ENCODE measurements around the gene NEDD8. TPM values are rescaled to one million over a fixed set of nuclear protein-coding genes. Genes with fewer than 3 reads are reported as not detected.

The NEDD8 gene
- total and polyA plus RNA-seq, 2 experiments from 2014 or later = 130 to 418 TPM

DNA sequence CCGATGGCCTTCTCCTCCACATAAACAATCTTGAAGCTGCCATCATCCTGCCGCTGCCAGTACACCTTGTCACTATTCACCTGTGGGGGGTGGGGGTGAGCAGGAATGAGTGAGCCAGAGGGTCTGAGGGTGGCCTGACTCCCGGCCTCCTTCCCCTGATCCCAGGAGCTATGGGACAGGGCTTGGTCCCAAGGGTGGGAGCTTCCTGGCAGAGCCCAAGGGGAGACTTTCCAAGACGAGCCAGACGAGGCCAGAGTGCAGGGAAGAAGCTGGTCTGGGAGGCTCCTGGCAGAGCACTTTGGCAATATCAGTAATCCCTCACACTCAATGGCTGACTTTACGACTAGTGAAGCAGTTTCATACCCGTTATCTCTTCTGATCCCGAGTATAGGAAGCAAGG, 23.3 kb upstream of the NEDD8 start:
- Histone ChIP-seq H3K36me3 (ENCODE audit: insufficient read depth) (no peaks in the 10 kb centered on the region), H3K4me1 (ENCODE audit: insufficient read depth) (no peaks in the 10 kb centered on the region), H3K4me3 (no peak overlapping the region), H2AFZ (no peak overlapping the region), H3K9me2 (ENCODE audit: insufficient read depth) (no peaks in the 10 kb centered on the region), H4K20me1 (replicated peaks; ENCODE audit: insufficient read depth) (no peaks in the 10 kb centered on the region), H3K27me3 (ENCODE audit: insufficient read depth) (no peaks in the 10 kb centered on the region), H3K27ac (ENCODE audit: low read depth) (no peak overlapping the region), H3K4me2 (no peak overlapping the region), H3K79me2 (replicated peaks; ENCODE audit: insufficient read depth) (no peaks in the 10 kb centered on the region), H3F3A (replicated peaks; ENCODE audit: low read depth) (no peaks in the 10 kb centered on the region)
- no peak for DNase-seq (ENCODE audit: low spot score)
- H3K4me1 Mint-ChIP-seq = peaks cover 4% of the 10 kb centered on the region; the same call in 2 of the 3 replicates
- no peak overlapping the region; the same call in 1 of the 2 replicates for H3K27ac Mint-ChIP-seq
- peaks cover 15% of the 10 kb centered on the region for H3K27me3 Mint-ChIP-seq (ENCODE audit: insufficient read depth, low read depth, poor library complexity)
- H3K4me3 Mint-ChIP-seq = no peak overlapping the region
- TF ChIP-seq EZH2 (IDR thresholded peaks at IDR 0.05; ENCODE audit: low read depth, unreplicated experiment) (no peak), CREB1 (CRISPR knock-in tag; IDR thresholded peaks at IDR 0.05; ENCODE audit: low read depth) (no peak), NANOG (IDR thresholded peaks at IDR 0.05; ENCODE audit: borderline replicate concordance) (no peak), POLR2AphosphoS5 (IDR thresholded peaks at IDR 0.05; ENCODE audit: low read depth) (no peak), EZH2phosphoT487 (IDR thresholded peaks at IDR 0.05; ENCODE audit: unreplicated experiment) (no peak), ZNF331 (CRISPR knock-in tag; IDR thresholded peaks at IDR 0.05; ENCODE audit: low read depth) (no peak), JUNB (IDR thresholded peaks at IDR 0.05; ENCODE audit: unreplicated experiment) (no peak), ZNF114 (CRISPR knock-in tag; IDR thresholded peaks at IDR 0.05) (no peak), STAT1 (IDR thresholded peaks at IDR 0.05; ENCODE audit: unreplicated experiment) (no peak)
- TF ChIP-seq, protein P1, sequence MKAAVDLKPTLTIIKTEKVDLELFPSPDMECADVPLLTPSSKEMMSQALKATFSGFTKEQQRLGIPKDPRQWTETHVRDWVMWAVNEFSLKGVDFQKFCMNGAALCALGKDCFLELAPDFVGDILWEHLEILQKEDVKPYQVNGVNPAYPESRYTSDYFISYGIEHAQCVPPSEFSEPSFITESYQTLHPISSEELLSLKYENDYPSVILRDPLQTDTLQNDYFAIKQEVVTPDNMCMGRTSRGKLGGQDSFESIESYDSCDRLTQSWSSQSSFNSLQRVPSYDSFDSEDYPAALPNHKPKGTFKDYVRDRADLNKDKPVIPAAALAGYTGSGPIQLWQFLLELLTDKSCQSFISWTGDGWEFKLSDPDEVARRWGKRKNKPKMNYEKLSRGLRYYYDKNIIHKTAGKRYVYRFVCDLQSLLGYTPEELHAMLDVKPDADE (IDR thresholded peaks at IDR 0.05) = no peak
- TF ChIP-seq, protein P2, sequence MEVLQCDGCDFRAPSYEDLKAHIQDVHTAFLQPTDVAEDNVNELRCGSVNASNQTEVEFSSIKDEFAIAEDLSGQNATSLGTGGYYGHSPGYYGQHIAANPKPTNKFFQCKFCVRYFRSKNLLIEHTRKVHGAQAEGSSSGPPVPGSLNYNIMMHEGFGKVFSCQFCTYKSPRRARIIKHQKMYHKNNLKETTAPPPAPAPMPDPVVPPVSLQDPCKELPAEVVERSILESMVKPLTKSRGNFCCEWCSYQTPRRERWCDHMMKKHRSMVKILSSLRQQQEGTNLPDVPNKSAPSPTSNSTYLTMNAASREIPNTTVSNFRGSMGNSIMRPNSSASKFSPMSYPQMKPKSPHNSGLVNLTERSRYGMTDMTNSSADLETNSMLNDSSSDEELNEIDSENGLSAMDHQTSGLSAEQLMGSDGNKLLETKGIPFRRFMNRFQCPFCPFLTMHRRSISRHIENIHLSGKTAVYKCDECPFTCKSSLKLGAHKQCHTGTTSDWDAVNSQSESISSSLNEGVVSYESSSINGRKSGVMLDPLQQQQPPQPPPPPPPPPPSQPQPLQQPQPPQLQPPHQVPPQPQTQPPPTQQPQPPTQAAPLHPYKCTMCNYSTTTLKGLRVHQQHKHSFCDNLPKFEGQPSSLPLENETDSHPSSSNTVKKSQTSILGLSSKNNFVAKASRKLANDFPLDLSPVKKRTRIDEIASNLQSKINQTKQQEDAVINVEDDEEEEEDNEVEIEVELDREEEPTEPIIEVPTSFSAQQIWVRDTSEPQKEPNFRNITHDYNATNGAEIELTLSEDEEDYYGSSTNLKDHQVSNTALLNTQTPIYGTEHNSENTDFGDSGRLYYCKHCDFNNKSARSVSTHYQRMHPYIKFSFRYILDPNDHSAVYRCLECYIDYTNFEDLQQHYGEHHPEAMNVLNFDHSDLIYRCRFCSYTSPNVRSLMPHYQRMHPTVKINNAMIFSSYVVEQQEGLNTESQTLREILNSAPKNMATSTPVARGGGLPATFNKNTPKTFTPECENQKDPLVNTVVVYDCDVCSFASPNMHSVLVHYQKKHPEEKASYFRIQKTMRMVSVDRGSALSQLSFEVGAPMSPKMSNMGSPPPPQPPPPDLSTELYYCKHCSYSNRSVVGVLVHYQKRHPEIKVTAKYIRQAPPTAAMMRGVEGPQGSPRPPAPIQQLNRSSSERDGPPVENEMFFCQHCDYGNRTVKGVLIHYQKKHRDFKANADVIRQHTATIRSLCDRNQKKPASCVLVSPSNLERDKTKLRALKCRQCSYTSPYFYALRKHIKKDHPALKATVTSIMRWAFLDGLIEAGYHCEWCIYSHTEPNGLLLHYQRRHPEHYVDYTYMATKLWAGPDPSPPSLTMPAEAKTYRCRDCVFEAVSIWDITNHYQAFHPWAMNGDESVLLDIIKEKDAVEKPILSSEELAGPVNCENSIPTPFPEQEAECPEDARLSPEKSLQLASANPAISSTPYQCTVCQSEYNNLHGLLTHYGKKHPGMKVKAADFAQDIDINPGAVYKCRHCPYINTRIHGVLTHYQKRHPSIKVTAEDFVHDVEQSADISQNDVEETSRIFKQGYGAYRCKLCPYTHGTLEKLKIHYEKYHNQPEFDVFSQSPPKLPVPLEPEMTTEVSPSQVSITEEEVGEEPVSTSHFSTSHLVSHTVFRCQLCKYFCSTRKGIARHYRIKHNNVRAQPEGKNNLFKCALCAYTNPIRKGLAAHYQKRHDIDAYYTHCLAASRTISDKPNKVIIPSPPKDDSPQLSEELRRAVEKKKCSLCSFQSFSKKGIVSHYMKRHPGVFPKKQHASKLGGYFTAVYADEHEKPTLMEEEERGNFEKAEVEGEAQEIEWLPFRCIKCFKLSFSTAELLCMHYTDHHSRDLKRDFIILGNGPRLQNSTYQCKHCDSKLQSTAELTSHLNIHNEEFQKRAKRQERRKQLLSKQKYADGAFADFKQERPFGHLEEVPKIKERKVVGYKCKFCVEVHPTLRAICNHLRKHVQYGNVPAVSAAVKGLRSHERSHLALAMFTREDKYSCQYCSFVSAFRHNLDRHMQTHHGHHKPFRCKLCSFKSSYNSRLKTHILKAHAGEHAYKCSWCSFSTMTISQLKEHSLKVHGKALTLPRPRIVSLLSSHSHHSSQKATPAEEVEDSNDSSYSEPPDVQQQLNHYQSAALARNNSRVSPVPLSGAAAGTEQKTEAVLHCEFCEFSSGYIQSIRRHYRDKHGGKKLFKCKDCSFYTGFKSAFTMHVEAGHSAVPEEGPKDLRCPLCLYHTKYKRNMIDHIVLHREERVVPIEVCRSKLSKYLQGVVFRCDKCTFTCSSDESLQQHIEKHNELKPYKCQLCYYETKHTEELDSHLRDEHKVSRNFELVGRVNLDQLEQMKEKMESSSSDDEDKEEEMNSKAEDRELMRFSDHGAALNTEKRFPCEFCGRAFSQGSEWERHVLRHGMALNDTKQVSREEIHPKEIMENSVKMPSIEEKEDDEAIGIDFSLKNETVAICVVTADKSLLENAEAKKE (CRISPR knock-in tag; IDR thresholded peaks at IDR 0.05) = no peak
- TF ChIP-seq, protein P3, sequence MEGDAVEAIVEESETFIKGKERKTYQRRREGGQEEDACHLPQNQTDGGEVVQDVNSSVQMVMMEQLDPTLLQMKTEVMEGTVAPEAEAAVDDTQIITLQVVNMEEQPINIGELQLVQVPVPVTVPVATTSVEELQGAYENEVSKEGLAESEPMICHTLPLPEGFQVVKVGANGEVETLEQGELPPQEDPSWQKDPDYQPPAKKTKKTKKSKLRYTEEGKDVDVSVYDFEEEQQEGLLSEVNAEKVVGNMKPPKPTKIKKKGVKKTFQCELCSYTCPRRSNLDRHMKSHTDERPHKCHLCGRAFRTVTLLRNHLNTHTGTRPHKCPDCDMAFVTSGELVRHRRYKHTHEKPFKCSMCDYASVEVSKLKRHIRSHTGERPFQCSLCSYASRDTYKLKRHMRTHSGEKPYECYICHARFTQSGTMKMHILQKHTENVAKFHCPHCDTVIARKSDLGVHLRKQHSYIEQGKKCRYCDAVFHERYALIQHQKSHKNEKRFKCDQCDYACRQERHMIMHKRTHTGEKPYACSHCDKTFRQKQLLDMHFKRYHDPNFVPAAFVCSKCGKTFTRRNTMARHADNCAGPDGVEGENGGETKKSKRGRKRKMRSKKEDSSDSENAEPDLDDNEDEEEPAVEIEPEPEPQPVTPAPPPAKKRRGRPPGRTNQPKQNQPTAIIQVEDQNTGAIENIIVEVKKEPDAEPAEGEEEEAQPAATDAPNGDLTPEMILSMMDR (conservative IDR thresholded peaks at IDR 0.05; ENCODE audit: low read depth in 2 of 2) = no peak
- TF ChIP-seq, protein P4, sequence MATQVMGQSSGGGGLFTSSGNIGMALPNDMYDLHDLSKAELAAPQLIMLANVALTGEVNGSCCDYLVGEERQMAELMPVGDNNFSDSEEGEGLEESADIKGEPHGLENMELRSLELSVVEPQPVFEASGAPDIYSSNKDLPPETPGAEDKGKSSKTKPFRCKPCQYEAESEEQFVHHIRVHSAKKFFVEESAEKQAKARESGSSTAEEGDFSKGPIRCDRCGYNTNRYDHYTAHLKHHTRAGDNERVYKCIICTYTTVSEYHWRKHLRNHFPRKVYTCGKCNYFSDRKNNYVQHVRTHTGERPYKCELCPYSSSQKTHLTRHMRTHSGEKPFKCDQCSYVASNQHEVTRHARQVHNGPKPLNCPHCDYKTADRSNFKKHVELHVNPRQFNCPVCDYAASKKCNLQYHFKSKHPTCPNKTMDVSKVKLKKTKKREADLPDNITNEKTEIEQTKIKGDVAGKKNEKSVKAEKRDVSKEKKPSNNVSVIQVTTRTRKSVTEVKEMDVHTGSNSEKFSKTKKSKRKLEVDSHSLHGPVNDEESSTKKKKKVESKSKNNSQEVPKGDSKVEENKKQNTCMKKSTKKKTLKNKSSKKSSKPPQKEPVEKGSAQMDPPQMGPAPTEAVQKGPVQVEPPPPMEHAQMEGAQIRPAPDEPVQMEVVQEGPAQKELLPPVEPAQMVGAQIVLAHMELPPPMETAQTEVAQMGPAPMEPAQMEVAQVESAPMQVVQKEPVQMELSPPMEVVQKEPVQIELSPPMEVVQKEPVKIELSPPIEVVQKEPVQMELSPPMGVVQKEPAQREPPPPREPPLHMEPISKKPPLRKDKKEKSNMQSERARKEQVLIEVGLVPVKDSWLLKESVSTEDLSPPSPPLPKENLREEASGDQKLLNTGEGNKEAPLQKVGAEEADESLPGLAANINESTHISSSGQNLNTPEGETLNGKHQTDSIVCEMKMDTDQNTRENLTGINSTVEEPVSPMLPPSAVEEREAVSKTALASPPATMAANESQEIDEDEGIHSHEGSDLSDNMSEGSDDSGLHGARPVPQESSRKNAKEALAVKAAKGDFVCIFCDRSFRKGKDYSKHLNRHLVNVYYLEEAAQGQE (IDR thresholded peaks at IDR 0.05; ENCODE audit: unreplicated experiment) = no peak
- no peaks in the 10 kb centered on the region for H3K36me3 Mint-ChIP-seq (ENCODE audit: low read depth)
- ATAC-seq = no peak
- no peaks in the 10 kb centered on the region for H3K9me3 Mint-ChIP-seq

All from GM23338 (cell line).